Right forelimb (tissue), 1 donor: ENCODE results near the gene EPN3.

Experiments used
- DNase-seq: peaks from one replicate; pipeline ENCODE4 v3.0.0-alpha.2; 2018

The EPN3 gene

GRCh38 chr17:50532452-50533024 lies at the start of gene EPN3:
EPN3 (plus strand) TSS chr17:50532735; CDS start chr17:50536557, 3,822 bp downstream.
- no peak for DNase-seq

DNA sequence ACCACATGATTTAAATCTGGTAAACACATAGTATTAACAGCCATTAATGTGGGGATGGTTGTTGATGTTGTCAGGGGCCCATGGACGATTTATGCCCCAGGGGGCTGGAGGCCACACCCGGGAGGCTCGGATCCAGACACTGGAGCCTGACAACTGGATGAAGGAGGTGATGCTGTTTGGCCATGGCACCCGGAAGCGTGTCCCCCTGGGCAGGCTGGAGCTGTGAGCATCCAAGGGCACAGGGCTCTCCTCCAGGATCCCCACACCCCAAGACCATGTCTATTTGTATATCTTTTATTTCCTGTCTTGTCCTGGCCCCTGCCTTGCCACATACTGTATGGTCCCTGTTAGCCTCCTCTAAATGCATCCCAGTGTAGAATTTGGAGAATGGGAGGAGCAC lies 49.3 kb upstream of the EPN3 start:
- DNase-seq: no peak

- DNase-seq: no peak
Measured at GRCh38 chr17:50484386-50485155, 48.0 kb upstream of the EPN3 start.

DNA sequence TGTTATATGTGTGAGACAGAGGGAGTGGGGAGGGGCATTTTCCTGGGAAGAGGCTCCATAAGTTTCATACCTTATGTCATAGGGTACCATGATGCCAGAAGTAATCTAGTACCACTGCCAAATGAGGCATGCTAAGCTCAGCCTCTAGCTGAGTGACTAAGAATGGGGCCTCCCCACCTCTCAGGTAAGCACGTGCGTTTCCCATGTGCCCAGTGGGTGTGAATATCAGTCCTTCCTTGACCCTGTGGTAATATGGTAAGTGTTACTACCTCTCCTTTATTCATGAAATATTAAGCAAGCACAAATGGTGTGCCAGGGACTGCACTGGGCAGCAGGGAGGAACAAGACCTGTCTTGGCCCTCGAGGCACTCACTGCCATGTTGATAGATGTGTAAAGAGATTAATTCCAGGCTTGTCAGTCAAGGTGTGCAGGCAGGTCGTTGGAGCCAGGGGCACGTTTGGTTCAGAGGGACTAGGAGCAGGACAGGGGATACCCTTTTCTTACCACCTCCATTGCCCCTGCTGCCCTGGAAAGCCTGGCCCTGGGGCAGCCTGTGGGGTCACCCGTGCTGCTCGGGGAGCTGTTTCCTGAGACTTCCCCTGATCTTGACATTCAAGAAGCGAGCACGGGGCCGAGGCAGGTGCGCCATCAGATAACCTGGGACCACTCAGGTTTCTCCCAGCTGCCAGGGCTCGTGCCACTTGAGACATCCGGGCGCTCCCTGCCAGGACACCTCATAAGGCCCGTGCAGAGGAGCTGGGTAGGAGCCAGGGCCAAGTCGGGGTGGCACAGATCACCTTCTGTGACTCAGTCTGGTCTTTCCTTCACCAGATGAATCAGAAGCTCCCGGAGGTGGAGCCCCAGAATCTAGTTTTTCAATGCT lies 45.1 kb upstream of the EPN3 start:
- DNase-seq: no peak

DNA sequence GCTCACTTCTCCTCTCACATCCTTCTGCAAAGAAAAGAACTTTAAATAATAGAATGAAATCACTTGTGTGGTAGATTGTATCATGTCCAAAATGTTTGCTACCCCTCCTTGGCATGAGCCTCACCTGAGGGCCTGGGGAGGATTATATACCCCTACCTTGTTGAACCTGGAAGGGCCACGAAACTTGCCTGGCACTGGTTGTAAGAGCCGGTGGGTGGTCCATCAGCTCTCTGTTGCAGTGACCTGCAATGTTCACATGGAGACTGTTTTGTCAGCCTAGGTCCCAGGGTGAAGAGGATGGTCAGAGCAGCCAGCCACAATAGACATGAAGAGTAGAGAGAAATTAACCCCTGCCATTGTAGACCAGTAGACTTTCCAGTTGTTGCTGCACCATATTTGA lies 43.7 kb upstream of the EPN3 start:
- no peak for DNase-seq

- DNase-seq: no peak
Measured at GRCh38 chr17:50491505-50491904, 41.0 kb upstream of the EPN3 start.

DNA sequence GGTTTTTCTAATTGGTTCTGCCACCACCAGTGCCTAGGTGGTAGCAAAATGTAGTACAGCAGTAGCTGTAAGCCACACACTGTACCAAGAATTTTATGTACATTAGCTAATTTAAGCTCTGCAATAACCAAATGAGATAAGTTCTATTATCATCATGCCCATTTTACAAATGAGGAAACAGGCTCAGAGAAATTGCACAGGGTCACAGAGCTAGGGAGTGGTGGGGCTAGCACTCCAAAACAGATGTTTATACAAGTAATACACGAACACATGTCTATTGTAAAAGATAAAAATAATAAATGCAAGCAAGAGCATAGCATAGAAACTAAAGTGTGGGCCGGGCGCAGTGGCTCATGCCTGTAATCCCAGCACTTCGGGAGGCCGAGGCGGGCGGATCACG lies 40.3 kb upstream of the EPN3 start:
- no peak for DNase-seq

DNA sequence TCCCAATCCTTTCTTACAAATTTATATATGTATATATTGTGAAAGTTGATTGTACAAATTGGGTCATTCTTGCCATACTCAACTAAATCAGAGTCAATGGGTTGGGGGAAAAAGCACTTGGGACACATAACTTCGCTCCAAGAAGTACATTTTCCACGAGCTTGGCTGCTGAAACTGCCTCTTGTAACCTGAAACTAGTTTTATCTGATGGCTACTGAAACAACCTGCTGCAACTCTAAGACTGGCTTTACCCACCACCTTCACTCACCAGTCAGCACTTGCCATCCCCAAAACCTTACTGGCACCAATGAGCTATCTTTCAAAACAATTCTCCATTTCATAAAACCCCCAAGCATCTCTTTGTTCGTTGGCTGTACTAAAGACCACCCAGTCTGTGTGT lies 38.8 kb upstream of the EPN3 start:
- DNase-seq: no peak

DNA sequence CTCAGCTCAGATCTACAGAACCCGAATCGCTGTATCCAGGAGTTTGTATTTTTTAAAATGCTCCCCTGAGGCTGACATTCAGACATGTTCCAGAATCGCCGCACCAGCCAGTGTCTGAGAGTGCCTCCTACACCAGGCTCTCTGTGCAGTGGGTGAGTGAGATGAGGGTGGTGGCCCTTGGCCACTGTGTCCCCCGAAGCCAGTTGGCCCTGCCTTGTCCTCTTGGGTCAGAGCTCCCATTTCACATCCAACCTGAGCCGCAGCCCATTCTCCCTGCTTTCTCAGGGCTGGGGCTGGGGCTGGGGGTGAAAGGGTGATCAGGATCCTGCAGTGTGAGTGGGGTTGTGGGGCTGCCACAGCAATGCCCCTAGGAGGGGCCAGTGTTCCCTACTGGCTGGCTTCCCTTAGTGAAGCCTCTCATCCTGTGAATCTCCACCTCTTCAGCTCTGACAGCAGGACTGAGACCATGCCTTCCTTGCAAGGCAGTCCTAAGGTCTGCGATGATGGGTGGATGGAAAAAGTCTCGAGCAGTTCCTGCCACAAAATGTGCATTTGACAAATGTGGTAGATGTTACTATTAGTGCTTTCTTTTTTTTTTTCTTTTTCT lies 37.2 kb upstream of the EPN3 start:
- no peak for DNase-seq

- DNase-seq: no peak
Measured at GRCh38 chr17:50495918-50496317, 36.6 kb upstream of the EPN3 start.

- DNase-seq: no peak
Measured at GRCh38 chr17:50498021-50498874, 34.3 kb upstream of the EPN3 start.

DNA sequence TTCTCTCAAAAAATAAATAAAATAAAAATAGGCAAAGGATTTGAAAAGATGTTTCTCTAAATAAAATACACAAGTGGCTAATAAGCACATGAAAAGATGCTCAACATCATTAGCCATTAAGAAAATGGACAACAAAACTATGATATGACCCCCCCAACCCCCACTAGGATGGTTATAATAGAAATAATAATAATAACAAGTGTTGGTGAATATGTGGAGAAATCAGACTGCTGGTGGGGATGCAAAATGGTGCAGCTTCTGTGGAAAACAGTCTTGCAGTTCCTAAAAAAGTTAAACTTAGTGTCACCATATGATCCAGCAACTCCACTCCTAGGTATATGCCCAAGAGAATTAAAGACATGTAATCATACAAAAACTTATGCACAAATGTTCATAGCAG lies 33.3 kb upstream of the EPN3 start:
- no peak for DNase-seq

DNA sequence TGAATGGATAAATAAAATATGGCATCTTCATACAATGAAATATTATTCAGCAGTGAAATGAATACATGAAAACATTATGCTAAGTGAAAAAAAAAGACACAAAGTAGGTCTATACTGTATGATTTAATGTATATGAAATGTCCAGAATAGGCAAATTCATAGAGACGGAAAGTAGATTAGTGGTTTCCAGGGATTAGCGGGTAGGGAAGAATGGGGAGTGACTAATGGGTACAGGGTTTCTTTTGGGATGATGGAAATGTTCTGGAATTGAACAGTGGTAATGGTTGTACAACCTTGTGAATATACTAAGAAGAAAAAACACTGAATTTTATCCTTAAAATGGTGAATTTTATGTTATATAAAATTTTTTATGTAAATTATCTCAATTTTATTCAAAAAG lies 32.8 kb upstream of the EPN3 start:
- DNase-seq: no peak

- DNase-seq: no peak
Measured at GRCh38 chr17:50501054-50501453, 31.5 kb upstream of the EPN3 start.

GRCh38 chr17:50502301-50502990 lies 30.1 kb upstream of the EPN3 start:
- no peak for DNase-seq

- no peak for DNase-seq
Measured at GRCh38 chr17:50505591-50506130, 26.9 kb upstream of the EPN3 start.

- no peak for DNase-seq
Measured at GRCh38 chr17:50506298-50506697, 26.2 kb upstream of the EPN3 start.

GRCh38 chr17:50507871-50508572 lies 24.5 kb upstream of the EPN3 start, which contains the start of gene MYCBPAP:
MYCBPAP (plus strand) TSS chr17:50508439; CDS start chr17:50508675, 236 bp downstream.
- peak; percentile 89 for DNase-seq

DNA sequence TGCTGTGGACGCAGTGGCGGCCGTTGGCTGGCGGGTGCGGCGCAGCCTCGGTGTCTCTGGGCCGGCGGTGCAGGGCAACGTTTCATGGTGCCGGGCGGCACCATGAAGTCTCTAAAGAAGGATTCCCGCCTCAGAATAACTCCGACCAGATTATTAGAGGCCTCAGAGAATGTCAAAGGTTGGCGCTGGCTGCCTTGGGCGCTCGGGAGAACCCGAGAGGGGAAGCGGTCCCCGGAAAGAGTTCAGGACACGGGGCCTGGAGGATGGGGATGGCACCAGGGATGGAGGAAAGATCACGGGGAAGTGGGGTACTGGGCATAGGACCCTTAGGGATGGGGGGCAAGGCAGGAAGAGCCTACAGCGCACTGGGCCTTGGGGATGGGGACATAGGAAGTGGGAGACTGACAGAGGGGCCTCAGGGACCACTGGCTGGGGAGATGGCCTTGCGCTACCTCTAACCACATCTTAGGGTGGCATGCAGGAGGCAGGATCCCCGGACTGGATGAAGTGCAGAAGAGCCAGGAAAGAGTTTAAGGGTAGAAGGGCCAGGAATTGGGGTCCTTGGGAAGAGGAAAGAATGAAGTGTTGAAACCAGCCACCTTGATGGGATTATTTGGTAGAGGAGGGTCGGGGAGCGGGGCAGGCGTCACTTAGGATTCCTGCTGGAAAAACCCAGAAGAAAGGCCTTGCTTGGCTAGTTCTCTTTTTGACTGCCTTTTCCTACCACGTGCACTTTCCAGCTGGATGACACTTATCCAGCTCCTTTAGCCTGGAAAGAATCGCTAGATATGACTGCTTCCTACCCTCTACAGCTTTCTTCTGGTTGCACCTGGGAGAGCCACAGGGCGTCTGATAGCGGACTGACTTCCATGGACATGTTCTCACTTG lies 23.7 kb upstream of the EPN3 start:
- no peak for DNase-seq

GRCh38 chr17:50511058-50511457 lies 21.5 kb upstream of the EPN3 start:
- DNase-seq: no peak
